GM20000 (cell line): ENCODE results near the gene NXPH3.

Source experiments
- DNase-seq: peaks from one replicate; pipeline ENCODE4 v3.0.0; 2012; ENCODE audit warnings: low spot score
- CTCF ChIP-seq: IDR thresholded peaks from 2 replicates; pipeline ENCODE4 v1.5.1; 2012; ENCODE audit warnings: mild to moderate bottlenecking, control low read depth; ENCODE audit errors: extremely low read depth, missing control alignments

NXPH3 gene

GRCh38 chr17:49583226-49583625 is 7.6 kb downstream of the NXPH3 start:
- no peak for DNase-seq
- no peak for TF ChIP-seq CTCF

GRCh38 chr17:49583889-49584288 is 8.2 kb downstream of the NXPH3 start:
- DNase-seq: no peak
- TF ChIP-seq CTCF: no peak

- TF ChIP-seq CTCF: no peak
- DNase-seq: no peak
Measured at GRCh38 chr17:49585422-49586027, 9.9 kb downstream of the NXPH3 start.

GRCh38 chr17:49587366-49588073 is 11.8 kb downstream of the NXPH3 start:
- TF ChIP-seq CTCF: no peak

GRCh38 chr17:49588312-49588711 is 12.6 kb downstream of the NXPH3 start:
- TF ChIP-seq CTCF: no peak
- no peak for DNase-seq

More at GRCh38 chr17:49587366-49588073, 11.8 kb downstream of the NXPH3 start:
- DNase-seq: no peak

- TF ChIP-seq CTCF: no peak
- DNase-seq: no peak
Measured at GRCh38 chr17:49588726-49589576, 13.3 kb downstream of the NXPH3 start.

GRCh38 chr17:49589577-49589927 is 13.9 kb downstream of the NXPH3 start:
- no peak for DNase-seq
- TF ChIP-seq CTCF: no peak
